ENCODE data around the gene TCF15.
A peak's percentile ranks its signal among the peaks of the same experiment; 100 is the strongest.

The TCF15 gene

DNA sequence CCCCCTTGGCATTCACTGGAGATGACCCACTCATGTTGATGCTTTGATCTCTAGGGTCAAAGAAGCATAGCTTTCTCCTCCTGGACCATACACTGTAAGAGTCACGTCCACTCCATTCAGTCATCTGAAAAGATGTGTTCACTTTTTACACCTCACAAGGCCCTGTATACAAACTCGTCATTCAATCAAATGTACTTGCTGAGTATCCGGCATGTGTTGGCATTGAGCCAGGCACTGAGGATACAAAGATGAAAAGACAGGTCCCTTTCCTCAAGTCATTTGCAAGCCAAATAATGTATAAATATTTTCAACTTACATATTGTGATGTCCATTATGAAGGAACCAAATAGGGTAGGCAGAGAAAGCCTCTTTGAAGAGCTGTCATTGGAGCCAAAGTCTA, 34.0 kb downstream of the TCF15 start:
- DNase-seq: peak in 1 of 2 experiments; percentile 20

DNA sequence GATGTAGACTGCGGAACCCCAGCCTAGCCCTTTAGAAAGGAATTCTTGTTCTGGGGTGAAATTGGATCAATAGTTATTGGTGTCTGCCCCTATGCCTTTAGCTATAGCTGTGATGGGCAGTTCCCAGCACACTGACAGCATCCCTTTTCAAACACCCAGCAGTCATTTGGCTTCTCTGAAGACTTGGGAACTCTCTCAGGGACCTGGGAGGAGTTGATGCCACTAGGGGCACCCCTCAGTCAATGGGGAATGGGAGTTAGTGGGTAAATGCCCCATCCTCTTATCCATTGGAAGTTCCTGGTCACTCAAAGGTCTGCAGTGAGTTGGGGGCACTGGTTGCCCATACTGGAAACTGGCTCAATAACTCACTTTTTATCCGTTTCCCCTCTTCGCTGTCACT, 34.9 kb downstream of the TCF15 start:
- no peak for DNase-seq

DNA sequence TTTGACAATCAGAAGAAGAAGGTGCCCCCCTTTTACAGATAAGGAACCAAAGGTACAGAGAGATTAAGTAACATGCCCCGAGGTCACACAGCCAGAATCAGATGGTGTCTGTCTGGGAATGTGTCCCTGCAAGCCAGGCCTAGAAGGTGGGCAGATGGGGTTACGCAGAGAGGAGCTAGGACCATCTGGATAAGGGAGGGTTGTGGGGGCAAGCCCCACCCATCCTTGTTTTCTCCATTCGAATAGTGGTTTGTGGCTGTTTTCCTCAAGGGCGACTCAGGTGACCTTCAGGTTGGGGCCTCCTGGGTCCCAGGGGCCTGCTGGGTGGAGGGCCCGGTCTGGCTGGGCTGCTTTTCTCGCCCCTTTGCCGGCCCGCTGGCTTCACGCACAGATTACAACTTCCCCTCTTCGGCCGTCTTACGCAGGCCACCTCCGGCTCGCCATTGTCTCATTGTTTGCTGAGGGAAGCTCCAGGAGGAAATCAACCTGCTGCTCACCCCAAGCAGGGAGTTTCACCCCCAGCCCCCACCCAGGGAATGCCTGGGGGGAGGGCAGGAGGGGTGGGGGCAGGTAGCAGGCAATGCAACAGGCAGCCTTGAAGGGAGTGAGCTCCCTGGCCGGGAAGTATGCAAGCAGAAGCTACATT, 35.7 kb downstream of the TCF15 start:
- DNase-seq: no peak

DNA sequence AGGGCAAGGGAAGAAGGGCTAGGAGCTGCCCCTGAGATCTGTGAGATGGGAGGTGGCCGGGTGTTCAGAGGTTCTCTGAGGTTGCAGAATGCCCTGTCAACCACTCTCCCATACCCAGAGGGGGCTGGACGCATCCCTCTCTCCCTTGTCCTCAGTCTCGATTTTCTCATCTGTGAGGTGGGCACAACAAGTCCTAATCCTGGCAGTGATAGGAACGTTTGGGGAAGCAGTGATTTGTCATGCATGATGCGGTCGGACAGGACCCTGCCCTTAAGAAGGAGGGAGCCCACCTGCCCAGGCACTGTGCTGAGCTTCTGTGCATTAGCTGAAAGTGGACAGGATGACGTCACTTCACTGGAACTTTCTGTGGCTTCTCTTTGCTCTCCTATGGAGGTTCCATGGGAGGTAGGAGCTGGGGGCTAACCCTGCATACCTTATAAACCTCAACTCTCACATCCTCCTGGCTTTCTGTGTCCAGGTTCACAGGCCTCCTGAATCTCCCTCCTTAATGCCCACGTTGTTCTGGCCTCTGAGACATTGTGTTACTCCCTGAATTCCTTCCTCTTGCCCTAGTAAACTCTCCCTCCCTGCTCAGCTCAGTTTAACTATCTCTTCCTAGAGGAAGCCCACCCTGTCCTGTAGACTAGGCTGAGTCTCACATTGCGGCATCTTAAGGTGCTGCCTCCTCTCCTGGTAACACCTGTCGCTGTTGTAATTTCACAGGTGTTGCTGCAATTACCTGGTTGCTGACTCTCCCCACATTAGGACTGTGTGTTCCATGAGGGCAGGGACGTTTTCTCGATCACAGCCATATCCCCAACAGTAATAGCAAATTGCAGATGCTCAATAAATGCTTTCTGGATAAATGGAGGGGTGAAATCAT, 36.5 kb downstream of the TCF15 start:
- no peak for DNase-seq

DNA sequence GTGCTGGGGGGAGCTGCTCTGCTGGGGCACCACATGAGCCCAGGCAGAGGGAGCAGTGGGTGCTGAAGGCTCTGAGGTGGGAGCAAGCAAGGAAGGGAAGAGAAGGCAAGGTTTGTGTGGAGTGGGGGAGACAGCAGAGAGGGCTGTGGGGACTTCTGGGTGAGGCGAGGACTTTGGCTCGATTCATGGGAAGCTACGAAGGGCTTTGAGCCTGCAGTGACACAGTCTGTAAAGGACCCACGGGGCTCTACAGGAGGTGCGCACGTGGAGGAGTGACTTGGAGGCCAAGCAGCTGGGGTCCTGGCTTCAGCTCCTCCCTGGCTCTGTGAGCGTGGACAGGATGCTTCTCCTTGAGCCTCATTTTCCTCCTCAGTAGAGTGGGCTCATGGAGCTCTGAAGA, 37.4 kb downstream of the TCF15 start:
- DNase-seq: no peak

DNA sequence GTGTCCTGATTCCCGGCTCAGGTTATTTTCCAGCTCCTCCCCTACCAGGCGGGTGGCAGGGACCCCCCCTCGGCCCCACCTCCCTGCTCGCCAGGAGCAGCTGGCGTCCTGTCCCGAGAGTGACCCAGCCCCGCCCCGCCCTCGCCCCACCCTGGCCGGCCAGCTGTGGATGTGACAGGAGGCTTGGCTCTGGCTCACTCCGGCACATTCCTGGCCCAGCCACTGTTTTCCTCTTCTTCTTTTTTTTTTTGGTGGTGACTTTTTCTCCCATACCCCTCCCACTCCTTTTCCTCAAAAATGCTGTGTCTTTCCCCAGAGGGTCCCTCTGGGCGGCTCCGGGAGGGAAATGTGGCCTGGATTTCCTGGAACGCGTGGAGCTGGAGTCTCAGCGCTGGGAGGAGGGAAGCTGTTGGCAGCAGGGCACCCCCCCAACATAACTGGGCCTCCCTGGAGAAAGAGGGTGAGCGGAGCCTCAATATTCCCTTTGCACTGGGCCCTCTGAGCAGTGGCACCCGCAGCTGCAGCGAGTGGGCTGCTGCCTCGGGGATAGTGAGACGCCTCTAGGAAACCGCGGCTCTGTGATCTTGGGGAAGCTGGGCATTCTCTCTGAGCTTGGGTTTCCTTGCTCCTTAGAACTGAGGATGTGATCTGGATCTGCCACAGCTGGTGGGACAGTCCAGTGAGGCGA, 38.2 kb downstream of the TCF15 start:
- peak in 1 of 2 experiments; percentile 4 for DNase-seq

DNA sequence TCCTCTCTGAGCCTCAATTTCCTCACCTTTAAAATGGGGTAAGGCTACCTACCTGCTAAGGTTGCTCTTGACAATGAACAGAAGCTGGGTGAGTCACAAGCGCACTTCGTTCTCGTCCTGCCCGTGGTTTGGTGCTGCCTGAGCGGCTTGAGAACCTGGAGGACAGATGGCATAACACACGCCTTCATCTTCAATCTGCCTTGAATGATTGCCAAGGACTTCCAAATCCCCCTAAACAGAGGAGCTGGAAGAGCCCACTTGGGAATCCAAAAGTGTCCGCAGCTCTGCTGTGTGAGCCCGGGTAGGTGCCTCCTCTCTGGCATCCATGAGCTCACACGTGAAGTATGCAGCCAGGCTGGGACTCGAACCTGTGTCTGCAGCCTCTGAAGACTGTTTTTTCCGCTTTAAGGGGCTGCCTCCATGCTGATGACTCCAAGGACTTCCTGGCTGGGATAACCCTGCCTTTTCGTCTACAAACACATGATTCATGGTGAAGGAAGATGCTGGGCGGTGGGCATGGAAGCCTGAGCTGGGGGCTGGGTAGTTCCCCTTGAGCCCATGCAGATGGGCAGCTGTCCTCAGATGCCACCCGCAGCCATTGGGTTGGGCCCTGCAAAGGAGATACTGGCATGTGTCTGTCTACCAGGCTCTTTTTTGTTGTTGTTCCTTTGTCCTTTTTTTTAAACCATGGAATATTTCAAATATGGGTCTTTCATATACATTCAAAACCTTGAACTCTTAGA, 41.3 kb downstream of the TCF15 start:
- DNase-seq: peak; percentile 10 to 60

DNA sequence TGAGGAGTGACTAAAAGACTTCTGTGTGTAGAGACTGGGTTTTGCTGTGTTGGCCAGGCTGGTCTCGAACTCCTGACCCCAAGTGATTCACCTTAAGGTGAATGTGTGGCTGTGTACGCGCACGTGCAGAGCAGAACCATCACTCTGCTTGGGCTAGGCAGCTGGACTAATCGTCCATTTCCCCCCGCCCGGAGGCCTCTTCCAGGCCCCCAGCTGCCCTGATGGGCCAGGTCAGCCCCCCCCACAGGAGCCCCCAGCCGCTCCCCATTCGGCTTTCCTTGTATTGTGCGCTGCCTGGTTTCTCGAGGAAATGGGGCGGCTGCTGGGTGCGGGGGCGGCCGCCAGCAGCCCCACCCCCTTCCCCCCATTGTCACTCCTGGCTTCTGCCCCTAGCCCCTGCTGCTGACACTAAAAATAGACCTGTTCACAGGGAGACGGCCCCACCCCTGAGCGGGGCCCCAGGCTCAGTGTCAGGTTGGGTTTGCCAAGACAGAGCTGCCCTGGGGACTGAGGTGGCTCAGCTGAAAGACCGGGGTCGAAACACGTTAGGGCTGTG, 41.9 kb downstream of the TCF15 start:
- no peak for DNase-seq

DNA sequence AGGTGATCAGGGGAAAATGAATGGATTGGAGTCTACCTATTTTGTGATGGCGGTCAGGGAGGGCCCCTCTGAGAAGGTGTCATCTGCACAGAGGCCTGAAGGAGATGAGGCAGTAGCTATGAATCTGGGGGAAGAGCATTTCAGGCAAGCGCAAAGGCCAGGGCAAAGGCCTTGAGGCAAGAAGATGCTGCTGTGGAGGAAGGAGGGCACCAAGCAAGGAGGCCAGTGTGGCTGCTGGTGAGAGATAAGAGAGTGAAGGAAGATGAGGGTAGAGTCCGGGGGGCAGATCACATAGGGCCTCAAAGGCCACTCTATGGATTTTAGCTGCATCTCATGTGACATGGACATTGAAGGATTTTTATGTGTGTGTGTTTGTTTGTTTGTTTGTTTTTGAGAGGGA, 45.9 kb downstream of the TCF15 start:
- DNase-seq: no peak

DNA sequence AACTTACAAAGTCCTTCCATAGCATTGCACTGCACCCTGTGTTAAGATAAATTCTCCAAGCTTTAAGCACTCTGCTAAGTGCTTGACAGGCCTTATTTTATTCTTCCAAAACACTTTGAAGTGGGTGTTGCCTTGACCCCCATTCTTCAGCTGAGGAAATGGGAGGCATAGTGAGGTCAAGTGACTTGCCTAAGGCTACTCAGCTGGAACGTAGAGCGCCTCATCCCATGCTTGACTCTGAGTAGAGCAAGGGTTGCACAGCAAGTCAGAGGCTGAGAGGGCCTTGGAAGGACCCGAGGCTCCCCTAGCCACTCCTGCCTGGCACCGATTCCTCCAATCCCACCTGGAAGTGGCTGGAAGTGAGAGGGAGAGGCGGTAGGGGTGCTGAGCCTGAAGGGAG, 46.9 kb downstream of the TCF15 start:
- DNase-seq: no peak

DNA sequence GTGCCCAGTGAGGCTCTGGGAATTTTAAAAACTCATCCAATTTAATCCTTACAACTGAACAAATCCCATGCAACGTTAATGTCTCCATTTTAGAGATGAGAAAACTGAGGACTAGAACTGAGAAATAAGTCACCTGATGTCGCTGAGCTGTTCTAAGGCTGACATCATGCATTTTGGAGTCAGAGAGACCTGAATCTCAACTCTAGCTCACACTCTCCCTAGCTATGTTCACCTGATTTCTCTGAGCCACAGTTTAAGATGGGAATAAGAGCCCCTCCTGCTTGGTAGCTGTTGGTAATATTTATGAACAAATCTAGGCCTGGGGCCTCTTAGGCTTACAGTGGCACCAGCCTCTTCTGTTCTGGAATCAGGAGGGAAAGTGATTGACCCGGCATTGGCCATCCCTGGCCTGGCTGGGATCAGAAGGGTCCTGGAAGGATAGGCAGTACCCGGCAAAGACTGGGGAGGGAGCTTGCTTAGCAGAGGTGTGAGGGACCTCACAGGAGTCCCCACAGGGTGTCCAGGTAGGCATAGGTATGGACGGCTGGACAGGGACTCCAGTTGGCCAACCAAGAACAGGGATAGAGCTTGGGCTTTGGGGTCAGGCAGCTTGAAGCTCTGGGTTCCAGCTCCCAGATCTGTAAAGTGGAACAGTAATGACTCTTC, 47.7 kb downstream of the TCF15 start:
- DNase-seq: no peak

DNA sequence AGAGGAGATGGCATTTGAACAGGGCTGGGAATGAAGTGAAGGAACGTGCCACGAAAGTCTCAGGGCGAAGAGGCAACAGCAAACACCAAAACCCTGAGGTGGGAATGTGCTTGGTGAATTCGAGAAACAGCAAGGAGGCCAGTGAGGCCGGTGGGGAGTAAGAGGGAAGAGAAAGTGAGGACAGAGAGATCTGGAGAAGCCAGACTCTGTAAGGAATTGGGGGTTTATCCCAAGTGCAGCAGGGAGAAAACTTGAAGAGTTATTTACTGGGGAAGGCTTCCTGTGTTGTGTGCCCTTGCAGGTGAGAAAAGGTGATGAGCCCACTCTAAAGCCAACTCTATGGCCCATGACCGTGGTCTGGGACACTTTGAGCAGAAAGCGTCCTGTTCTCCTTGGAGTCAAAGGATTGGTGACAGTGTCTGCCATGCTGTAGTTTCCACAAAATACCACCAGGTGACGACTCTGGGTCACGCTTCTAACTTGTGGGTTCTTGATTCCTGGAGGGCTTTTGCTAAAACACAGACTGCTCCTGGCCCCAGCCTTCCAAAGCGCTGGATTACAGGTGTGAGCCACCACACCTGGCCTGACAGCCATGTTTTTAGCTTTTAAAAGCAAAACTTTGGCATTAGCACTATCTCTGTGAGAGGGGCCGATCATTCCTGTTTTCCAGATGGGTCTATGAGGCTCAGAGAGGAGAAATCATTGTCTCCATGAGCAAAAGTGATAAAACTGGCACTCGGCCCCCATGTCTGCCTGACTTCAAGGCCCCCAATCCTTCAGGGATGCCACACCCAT, 48.5 kb downstream of the TCF15 start:
- DNase-seq: peak; percentile 20 to 82

DNA sequence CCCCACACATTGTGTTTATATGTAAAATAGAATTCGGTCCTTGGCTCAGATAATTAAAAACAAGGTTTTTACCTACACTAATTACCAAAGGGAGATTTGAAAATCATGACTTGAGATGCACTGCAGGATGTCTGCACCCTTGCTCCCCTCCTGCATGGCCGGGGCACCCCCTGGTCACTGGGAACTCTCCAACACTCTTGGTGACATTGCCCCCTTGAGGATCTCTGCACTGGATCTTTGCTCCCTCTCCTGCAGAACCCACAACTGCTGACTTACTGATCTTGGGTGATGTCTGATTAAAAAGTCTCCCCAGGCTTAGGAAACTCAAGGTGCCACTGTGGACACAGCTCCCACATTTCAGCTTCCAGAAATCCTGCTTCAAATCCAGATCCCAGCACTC, 49.4 kb downstream of the TCF15 start:
- no peak for DNase-seq

DNA sequence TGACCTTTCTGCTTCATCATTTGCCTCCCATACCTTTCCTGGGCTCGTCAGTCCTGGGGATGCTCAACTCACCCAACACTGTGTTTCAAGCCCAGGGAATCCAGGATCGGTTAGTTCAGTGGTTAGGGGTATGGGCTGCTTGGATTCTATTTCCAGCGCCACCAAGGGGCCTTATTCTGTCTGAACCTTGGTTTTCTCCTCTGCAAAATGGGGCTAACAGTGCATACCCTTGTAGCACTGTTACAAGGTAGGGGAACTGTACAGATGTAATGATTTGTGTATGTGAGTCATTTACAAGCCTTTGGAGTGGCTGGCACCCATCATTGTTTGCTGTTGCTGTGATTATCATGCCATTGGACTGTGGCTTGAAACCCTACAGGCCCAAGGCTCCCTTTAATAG, 52.0 kb downstream of the TCF15 start:
- no peak for DNase-seq

DNA sequence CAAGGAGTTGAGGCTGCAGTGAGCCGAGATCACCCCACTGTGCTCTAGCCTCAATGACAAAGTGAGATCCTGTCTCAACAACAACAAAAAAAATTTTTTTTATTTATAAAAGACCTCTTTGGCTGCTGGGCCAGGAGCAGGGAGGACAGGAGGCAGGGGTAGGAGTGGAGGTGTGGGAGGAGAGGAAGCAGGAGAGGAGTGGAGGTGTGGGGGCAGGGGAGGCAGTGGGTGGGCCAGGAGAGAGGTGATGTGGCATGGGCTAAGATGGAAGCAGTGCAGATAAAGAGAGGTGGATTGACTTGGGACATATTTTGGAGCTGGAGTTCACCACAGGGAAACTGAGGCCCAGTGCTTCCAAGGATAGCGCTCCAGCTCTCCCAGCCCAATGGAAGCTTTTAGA, 53.1 kb downstream of the TCF15 start:
- DNase-seq: no peak

DNA sequence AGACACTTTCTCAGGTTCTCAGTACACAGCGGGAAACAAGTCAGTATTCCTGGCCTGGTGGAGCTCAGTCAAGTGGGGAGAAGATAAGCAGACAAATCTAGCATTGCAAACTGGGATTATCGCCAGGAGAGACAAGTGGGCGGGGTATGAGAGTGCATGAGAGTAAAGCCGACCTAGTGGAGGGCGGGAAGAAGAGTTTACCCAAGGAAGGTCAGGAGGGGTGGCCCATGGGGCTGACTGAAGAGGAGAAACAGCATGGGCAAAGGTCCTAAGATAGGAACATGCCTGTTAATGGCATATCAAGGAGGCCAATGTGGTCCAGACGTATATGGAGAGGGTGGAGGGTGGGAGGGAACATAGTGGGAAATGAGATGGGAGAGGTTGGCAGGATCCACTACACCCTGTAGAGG, 54.1 kb downstream of the TCF15 start:
- DNase-seq: no peak

All from NCI-H446 (cell line).